ENCODE data around the gene SPNS2. TPM values are rescaled to one million over a fixed set of nuclear protein-coding genes. Genes with fewer than 3 reads are reported as not detected.

The SPNS2 gene
- total RNA-seq, 1 experiment from 2014 or later = 33.8 TPM

- ChIA-PET POLR2A (ENCODE audit: unreplicated experiment) (interaction anchor here (0.6 kb wide), 1 partner anchor 104 kb away, joined by 8 read pairs; no protein-coding TSS in a partner anchor), CTCF (no interaction called here)
- Histone ChIP-seq H3K9me2 (ENCODE audit: insufficient read depth) (no peaks in the 10 kb centered on the region), H3F3A (ENCODE audit: insufficient read depth, low read depth) (peaks cover 74% of the 10 kb centered on the region), H3K4me3 (no peak overlapping the region), H3K4me2 (peak overlapping the region; percentile 96), H4K20me1 (ENCODE audit: insufficient read depth) (no peaks in the 10 kb centered on the region; the same call in none of the 2 replicates), H3K27me3 (ENCODE audit: insufficient read depth, low read depth) (no peaks in the 10 kb centered on the region), H3K79me2 (ENCODE audit: low read depth) (peaks cover 87% of the 10 kb centered on the region), H3K9me3 (ENCODE audit: insufficient read depth, low read depth) (no peaks in the 10 kb centered on the region), H2AFZ (no peak overlapping the region), H3K27ac (peak overlapping the region; percentile 100), H3K36me3 (ENCODE audit: low read depth) (peaks cover 10% of the 10 kb centered on the region; the same call in 1 of the 2 replicates), H3K4me1 (replicated peaks; ENCODE audit: insufficient read depth) (peaks cover 66% of the 10 kb centered on the region)
- DNase-seq = no peak
- intact Hi-C loops (cut with micrococcal nuclease; ENCODE audit: unreplicated experiment) = no loop called here
- no peak for TF ChIP-seq CTCF (conservative IDR thresholded peaks at IDR 0.05)
- BruUV-seq (replicated peaks) = no TSS peak
Observed at GRCh38 chr17:4511199-4511932, 12.7 kb downstream of the SPNS2 start.

GRCh38 chr17:4512156-4513112 lies 13.8 kb downstream of the SPNS2 start:
- intact Hi-C loops (cut with micrococcal nuclease; ENCODE audit: unreplicated experiment) = loop anchor here (1.0 to 2.0 kb wide), 5 partner anchors 9 to 92 kb away; no protein-coding TSS in a partner anchor
- BruUV-seq (replicated peaks) = no TSS peak
- peaks cover 6% of the 10 kb centered on the region; the same call in 1 of the 2 replicates for H3K36me3 ChIP-seq (ENCODE audit: low read depth)
- TF ChIP-seq CTCF (conservative IDR thresholded peaks at IDR 0.05) (no peak), EZH2 (IDR thresholded peaks at IDR 0.05; ENCODE audit: low read depth) (no peak)
- H3K9me2 ChIP-seq (ENCODE audit: insufficient read depth) = no peaks in the 10 kb centered on the region
- peaks cover 69% of the 10 kb centered on the region for H3F3A ChIP-seq (ENCODE audit: insufficient read depth, low read depth)
- no peak overlapping the region for H2AFZ ChIP-seq
- H3K79me2 ChIP-seq (ENCODE audit: low read depth) = peaks cover 87% of the 10 kb centered on the region
- no peaks in the 10 kb centered on the region for H3K27me3 ChIP-seq (ENCODE audit: insufficient read depth, low read depth)
- H3K27ac ChIP-seq = peak overlapping the region; percentile 100
- peaks cover 70% of the 10 kb centered on the region for H3K4me1 ChIP-seq (replicated peaks; ENCODE audit: insufficient read depth)
- CTCF ChIA-PET = interaction anchor here (0.8 kb wide), 1 partner anchor 92 kb away, joined by 9 read pairs; no protein-coding TSS in a partner anchor
- DNase-seq = peak; percentile 82 to 84
- H3K4me3 ChIP-seq = peak overlapping the region; percentile 27; the same call in 1 of the 2 replicates
- peak overlapping the region; percentile 96 for H3K4me2 ChIP-seq
- H3K9me3 ChIP-seq (ENCODE audit: insufficient read depth, low read depth) = no peaks in the 10 kb centered on the region
- POLR2A ChIA-PET (ENCODE audit: unreplicated experiment) = no interaction called here
- no peaks in the 10 kb centered on the region; the same call in 1 of the 2 replicates for H4K20me1 ChIP-seq (ENCODE audit: insufficient read depth)

Measured in PC-9 (cell line).